Right hindlimb (tissue), 1 donor: ENCODE measurements around the gene NEMP2.
"Not testable (repeated sequence)": the region's sequence is repeated elsewhere in the genome, so short reads cannot be mapped to it uniquely, and the experiment has no call there.

ENCODE experiments used
- DNase-seq: peaks from one replicate; pipeline ENCODE4 v3.0.0-alpha.2; 2018

The NEMP2 gene

GRCh38 chr2:190486037-190486623 lies 48.4 kb downstream of the NEMP2 start:
- DNase-seq = no peak

- no peak for DNase-seq
Observed at GRCh38 chr2:190482451-190482850, 52.1 kb downstream of the NEMP2 start.

GRCh38 chr2:190481339-190481738 lies 53.2 kb downstream of the NEMP2 start:
- DNase-seq = no peak

DNA sequence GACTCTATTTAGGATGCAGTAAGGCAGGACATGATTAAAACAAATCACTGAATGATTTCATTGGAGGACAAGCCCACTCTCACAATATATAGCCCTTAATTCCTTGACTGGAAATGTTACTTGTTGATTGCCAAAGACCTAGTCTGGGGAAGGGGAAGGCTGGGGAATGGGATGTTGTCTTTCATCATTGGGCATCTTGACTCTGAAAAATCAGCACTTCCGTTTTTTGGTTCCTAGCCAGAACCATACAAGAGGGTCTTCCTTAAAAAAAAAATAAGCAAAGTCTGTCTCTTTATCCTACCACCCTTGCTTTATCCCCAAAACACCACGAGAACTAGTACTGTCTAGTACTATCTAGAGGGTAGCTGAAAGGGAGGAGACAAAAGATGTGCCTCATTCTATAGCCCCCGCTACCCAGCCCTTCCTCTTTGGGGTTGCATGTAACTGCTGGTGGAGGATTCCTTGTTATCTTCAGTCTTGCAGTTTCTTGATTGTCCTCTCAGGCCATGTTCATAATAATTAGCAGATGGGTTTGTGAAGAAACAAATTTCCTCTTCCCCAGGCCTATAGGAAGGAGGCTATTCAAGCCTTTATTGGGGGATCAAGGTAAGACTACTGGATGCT lies 55.8 kb downstream of the NEMP2 start:
- DNase-seq = no peak

- DNase-seq = peak; percentile 44
Observed at GRCh38 chr2:190477661-190478454, 56.7 kb downstream of the NEMP2 start.

DNA sequence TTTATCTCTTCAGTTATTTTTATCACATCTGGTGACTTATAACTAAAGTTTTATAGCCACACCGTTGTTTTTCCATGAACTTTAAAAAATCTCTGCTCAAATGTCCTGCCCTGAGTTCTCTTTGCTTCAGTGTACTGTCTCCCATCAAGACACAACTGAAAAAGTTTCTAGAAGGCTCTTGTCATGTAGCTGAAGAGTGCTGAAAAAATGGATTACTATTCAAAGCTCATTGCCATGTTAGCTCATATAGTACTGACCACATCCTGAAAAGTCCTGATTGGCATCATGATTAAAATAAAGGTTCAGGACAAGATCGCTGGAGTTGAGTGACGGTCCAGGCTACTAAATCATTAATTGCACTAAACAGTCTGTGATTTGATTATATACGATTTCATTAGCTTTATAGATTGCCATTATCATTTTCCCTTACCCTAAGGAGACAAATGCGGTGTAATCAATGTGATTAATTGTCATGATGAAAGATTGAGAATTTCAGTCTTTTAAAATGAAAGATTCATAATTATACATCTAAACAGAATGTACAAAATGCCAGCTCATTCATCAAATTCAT lies 64.2 kb downstream of the NEMP2 start:
- no peak for DNase-seq

DNA sequence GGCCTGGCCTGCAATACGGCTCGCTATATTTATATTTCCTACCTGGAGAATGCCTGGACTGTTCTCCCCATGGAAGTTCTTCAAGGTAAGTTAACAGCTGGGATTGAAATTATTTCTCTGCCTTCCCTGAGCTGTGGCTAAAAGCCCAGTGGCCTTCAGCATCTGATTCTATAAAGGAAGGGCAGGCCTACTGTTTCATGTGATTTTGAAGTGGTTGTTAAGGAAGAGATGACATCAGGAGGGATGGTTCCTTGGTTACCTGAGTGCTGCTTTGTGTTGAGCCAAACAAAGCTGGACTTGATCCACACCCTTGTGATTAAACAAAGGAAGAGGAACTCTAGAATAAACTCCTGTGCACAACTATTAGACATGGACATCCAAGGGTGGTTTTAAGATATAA lies 64.8 kb downstream of the NEMP2 start:
- peak; percentile 69 for DNase-seq

- peak; percentile 93 for DNase-seq
Observed at GRCh38 chr2:190468814-190469569, 65.5 kb downstream of the NEMP2 start.

GRCh38 chr2:190468354-190468753 lies 66.2 kb downstream of the NEMP2 start:
- not testable (repeated sequence) for DNase-seq

GRCh38 chr2:190467575-190468083 lies 66.9 kb downstream of the NEMP2 start:
- peak; percentile 55 for DNase-seq

GRCh38 chr2:190466819-190467446 lies 67.6 kb downstream of the NEMP2 start:
- peak; percentile 41 for DNase-seq

GRCh38 chr2:190465060-190465459 lies 69.5 kb downstream of the NEMP2 start:
- DNase-seq = no peak

GRCh38 chr2:190462611-190463010 lies 71.9 kb downstream of the NEMP2 start:
- DNase-seq = no peak

GRCh38 chr2:190462181-190462580 lies 72.3 kb downstream of the NEMP2 start:
- DNase-seq = no peak

DNA sequence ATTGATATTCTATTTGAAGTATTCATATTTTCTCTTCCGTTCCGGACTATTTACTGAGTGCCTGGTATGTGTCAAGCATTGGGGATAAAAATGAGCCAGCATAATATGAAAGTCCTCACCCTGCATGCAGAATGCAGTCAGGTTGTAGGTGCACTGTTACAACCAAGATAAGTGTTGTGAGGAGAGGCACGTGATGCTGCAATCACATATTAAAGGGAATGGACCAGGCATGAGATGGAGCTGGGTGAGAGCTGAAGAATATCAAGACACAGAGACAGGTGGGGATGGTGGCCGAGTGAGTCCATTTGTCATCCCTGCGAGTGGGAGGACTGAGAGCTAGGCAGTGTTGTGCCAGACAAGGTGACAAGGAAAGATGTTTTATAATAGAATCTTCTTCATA lies 74.0 kb downstream of the NEMP2 start:
- DNase-seq = no peak

DNA sequence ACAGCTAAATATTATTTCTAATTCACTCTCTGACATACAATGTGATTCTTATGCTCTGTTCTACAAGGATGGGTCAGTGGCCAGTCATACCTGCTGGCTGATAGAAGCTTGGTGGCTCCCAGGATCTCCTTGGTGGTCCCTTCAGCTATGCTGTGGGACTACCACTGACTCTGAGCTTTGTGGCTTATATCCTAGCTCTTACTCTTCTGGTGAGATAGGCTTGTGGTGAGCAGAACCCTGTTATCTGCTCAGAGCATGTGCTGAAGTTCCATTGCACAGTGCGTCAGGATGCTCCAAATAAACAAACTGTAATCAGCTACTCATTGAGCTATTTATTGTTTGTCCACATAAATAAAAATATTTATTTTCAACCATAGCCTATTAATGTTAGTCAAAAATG lies 74.6 kb downstream of the NEMP2 start:
- no peak for DNase-seq

DNA sequence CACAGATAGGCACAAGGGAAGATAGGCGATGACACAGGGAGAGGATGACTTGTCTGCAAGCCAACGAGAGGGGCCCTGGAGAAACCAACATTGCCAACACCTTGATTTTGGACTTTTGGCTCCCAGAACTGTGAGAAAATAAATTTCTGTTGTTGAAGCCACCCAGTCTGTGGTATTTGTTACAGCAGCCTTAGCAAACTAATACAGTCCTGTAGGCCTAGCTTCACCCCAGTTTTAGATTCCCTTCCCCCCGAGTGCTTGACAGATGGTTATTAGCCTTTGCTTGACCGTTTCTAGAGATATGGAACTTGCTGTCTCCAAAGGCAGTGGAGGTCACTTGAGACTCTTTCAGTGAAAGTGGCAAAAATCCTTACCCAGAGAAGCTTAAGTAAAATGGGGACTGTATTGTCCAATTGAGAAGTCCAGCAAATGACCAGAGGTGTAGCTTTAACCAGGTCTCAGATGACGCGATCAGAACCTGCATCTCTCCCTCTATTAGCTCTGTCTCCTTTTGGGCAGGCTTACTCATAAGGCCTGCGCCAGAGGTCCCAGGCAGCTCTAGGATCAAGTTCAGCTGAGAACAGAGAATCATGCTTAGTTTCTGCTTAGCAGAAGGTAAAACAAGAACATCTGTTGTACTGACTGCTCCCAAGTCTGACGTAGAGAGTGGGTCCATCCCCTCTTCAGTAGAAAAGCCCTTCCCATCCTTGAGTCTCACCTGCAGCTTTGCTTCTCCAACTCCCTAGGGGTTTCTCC lies 76.0 kb downstream of the NEMP2 start:
- no peak for DNase-seq

- DNase-seq = no peak
Observed at GRCh38 chr2:190457256-190457655, 77.3 kb downstream of the NEMP2 start.

GRCh38 chr2:190456833-190457232 lies 77.7 kb downstream of the NEMP2 start:
- DNase-seq = no peak

GRCh38 chr2:190455358-190456095 lies 79.0 kb downstream of the NEMP2 start:
- no peak for DNase-seq

DNA sequence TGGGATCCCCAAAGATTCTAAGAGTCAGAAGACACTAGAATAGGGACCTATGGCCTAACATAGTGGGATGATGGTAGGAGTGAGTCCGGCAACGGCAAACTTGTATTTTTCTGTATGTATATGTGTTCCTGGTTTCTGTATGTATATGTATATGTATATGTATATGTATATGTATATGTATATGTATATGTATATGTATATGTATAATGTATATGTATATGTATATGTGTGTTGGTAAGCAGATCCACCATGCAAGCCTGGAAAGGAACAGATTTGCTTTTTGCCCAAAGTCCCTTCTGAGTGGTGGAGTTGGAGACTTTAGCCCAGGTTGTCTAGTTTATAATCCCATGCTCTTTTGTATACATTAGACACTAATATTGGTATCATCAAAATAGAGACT lies 79.7 kb downstream of the NEMP2 start:
- no peak for DNase-seq
